HG02973 (cell line): ENCODE measurements around the gene ARID1A.
"Not testable (repeated sequence)": the region's sequence is repeated elsewhere in the genome, so short reads cannot be mapped to it uniquely, and the experiment has no call there.

Experiments
- ATAC-seq: cut with Tn5 transposase; IDR thresholded peaks from one replicate; pipeline ENCODE4 v1.9.1; 2021; ENCODE audit warnings: moderate library complexity; ENCODE audit not compliant: unreplicated experiment

Gene ARID1A

DNA sequence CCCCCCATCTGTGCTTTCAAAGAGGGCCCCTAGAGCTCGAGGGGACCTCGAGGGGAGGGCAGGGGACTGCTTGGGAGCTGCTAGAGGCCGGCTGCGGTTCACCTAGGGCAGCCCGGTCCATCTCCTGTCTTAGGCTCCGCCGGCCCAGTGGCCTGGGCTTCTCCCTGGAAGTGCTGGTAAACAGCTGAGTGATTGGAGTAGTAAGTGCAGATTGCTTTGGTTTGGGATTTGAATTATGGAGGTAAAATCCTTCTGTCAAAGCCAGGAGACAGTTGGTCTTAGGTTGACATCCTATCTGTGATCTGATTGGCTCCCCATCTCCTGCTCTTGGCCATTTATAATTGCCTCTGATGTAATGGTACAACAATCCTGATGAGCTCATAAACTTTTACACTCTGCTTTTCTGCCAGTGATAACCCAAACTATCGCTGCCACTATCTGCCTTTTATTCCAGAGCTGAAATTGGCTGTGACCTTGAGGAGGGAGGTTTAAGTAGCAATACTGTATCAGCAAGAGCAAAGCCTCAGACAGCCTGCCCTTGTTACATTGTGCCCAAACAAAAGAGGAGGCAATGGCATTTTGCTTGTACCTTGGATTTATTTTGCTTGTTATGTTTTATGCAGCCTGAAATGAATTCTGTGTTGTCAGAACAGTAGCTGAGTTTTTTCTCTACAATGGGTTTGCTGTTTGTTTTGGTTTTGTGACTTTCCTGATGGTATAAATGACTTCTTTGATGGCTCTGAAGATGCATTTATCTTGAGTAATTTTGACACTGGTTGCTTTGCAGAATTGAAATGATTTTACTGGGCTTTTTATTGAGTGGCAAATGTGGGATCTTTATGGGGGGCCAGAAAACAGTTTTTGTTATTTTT lies 2.4 kb downstream of the ARID1A start:
- ATAC-seq, result no peak

DNA sequence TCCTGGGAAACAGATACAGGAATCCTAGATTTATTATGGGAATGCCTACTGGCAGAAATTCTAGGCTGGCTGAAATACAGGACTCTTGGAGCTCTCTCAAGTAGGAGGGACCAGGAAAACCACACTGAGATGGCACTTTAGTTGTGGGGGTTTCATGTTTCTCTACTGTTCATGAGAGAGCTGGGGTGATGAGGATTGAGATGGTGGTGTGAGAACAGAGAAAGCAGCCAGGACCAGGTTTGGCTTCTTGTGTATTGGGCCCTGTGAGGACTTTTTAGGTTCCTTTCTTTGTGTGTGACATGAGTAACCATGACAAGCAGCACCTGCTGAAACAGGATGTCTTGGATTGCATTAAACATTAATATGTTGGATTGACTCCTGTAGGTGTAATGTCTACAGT lies 4.9 kb downstream of the ARID1A start:
- ATAC-seq, result no peak

DNA sequence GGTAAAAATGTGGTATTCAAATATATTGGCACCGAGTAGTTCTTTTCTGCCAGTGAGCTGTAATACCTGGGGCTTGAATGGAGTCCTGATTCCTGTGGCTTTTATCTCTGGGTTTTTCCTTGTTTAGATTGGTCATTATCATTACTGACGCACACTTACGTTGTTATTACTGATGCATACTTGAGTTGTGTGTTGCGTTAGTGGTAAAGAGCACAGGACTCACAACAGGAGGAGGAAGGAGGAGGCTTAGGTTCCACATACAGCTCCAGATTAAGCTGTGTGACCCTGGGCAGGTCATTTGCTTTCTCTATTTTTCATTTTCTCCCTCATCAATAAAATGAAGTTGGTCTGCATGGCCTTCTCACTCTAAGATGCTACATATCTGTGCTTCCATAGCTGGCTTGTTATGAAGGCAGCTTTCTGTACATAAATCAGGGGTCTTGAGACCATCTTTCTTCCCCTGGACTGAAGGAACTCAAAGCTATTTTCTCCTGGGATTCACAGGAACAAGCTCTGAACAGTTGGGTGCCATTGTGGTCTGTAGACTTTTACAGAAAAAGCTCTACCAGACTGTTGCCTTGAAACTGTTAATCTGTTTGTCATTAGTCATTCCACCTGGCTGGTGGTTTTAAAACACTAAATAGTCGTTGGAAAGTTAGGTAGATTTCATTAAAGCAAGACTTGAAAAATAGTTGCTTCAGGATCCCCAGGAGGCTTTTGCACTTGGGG lies 5.6 kb downstream of the ARID1A start:
- ATAC-seq, result no peak

DNA sequence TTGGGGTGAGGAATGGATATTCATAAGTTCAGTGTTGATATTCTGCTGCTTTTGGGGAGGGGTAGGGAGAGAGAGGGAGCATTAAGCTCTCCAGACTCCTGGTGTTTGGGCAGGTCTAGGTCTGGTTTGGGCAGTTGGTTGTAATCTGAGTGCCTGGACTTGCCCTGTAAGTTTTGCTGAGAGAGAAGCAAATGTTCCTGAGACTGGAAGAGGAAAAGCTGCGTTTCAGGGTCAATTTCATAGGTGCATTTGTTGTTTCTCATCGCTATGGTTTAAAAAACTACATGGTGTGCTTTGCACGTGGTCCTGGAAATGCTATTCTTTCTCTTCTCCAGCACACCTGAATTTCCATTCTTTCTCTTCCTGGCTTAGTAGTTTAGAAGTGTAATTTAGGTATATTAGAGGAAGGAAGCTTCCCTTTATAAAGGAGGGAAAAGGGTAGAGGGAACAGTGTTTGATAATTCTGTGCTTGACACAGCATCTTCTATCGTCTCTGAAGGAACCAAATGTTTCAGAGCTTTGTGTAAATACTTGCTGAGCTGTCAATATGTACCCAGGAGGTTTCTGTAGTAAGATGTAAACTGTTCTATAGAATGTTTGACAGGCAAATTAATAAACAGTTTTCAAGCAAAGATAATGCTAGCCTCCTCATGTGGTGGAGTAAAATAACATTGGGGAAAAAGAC lies 6.3 kb downstream of the ARID1A start:
- no peak for ATAC-seq

DNA sequence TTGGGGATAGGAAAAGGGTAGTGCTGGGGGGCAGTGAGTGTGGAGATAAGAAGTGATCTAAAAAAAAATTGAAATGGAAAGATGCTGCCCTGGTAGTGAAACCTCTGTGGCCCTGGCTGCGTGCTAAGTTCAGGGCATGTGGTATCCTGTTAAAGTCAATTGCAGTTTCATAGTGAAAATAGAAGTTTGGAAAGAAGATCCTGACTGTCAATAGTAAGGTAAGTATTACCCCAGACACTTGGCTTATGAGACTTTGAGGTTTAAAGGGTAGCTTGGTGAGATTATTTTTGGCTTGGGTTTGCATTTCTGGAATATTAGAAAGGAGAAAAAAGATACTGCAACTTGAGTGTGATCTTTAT lies 6.8 kb downstream of the ARID1A start:
- ATAC-seq, result no peak

DNA sequence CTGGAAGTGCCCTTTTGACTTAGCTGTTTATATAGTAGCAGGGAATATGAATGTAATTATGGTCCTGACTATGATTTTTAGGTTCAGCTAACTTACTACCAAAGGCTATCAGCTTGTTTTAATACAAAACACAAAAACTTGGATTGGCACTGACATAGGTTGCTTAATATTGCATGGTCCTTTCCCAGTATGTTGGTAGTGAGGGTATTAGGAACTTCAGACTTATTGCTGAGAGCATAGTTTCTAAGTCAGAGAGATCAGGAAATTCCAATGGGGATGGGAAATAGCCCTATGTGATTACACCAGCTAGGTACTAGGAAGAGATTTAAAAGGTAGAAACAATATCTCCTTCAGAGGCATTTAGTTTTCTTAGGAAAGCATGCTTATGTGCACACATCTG lies 7.7 kb downstream of the ARID1A start:
- no peak for ATAC-seq

DNA sequence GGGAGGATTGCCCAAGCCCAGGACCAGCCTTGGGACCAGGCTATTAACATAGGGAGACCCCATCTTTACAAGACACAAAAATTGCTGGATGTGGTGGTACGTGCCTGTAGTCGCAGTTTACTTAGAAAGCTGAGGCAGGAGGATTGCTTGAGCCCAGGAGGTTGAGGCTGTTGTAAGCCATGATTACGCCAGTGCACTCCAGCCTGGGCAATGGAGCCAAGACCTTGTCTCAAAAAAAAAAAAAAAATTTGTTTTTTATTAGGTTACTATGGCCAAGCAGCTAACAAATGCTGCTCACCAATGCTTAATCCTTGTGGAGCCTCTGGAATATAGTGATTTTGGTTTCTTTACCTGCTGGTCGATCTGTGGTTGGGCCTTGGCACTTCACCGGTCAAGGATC lies 8.8 kb downstream of the ARID1A start:
- ATAC-seq, result no peak

DNA sequence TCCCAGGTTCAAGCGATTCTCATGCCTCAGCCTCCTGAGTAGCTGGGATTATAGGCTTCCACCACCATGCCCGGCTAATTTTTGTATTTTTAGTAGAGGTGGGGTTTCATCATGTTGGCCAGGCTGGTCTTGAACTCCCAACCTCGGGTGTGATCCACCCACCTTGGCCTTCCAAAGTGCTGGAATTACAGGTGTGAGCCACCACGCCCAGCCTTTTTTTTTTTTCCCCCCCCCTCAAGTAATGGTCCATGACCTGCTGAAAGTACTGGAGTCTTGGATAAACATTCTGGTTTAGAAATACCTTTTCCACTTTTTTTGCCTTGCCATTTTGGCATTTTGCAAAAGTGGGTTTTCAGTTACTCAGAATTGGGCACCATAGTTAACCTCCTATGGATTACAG lies 9.4 kb downstream of the ARID1A start:
- ATAC-seq, result not testable (repeated sequence)

DNA sequence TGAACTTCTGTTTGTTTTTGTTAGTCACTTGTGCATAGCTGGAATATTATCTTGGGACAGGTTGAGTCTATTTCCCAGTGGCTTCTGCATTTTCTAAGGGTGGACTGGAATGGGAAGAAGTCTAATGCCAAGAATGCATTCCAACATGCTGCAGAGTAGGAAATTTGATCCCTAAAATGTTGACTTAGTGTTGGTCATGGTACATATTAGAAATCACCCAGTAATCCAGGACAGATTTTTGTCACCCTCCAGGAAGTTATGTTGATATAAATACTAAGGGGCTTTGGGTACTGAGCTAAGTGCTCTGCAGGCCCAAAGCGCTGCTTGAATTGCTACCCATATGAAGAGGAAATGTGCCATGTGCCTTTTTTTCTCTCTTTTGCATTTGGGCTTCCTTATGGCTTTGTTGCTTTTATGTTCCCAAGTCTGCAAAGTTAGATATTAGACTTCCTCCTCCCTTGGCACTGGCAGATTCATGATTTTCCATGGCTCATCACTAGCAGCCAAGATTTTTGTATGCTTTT lies 10.0 kb downstream of the ARID1A start:
- no peak for ATAC-seq

DNA sequence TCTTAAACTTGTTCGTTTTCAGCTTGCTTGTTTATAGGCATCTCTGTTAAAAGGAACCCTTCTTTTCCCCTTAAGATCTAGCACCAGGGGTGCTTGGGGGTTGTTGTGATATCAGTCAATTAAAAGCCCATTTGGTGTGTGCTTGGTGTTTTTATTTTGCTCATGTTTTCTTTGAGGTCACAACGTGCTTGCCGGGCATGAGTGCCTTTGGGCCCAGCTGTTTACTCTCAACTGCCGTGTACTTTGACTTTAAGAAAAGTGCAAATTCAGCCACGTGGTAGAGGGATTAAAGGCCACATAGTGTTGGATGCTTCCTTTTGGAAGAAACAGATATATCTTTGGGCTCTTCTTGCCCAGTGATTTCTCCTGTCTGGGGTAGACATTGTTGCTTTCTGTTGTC lies 10.5 kb downstream of the ARID1A start:
- no peak for ATAC-seq

DNA sequence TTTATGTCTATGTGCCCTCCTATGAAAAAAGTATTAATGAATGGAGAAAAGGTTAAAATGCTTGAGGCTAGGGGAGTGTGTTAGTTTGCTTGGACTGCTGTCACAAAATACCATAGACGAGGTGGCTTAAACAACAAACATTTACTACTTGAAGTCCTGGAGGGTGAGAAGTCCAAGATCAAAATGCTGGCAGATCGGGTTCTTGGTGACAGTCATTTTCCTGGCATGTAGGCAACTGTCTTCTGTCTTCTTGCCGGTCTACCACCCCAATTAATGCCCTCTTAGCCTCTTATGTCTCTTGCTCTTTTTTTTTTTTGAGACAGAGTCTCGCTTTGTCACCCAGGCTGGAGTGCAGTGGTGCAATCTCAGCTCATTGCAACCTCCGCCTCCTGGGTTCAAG lies 15.0 kb downstream of the ARID1A start:
- ATAC-seq, result no peak

DNA sequence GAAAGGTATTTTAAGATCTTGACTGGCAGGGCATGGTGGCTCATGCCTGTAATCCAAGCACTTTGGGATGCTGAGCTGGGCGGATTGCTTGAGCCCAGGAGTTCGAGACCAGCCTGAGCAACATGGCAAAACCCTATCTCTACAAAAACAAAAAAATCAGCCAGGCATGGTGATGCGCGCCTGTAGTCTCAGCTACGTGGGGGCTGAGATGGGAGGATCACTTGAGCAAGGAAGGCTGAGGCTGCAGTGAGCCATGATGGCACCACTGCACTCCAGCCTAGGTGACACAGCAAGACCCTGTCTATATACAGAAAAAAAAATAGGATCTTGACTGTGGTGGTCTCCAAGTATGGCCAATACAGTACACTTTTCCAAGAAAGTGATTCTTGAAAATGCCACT lies 16.0 kb downstream of the ARID1A start:
- no peak for ATAC-seq

DNA sequence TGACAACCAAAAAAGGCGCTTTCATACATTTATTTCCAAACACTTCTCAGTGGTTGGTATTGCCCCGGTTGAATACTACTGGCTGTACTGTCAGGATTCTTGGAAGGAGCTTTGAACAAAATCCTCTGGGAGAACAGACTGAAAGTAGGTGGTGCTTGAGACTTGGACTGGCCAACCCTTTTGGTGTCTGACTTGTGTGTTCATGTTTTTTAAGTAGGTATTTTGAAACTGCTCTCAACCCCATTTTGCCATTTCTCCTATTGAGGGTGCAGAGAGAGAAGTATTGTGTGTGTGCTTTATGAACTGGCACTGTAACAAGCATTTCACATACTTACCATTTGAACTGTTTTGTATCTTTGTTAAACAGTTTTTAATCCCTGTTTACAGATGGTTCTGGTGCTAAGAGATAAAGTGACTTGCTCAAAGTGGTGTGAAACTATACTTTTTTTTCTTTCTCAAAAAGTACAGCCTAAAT lies 21.2 kb downstream of the ARID1A start:
- no peak for ATAC-seq

DNA sequence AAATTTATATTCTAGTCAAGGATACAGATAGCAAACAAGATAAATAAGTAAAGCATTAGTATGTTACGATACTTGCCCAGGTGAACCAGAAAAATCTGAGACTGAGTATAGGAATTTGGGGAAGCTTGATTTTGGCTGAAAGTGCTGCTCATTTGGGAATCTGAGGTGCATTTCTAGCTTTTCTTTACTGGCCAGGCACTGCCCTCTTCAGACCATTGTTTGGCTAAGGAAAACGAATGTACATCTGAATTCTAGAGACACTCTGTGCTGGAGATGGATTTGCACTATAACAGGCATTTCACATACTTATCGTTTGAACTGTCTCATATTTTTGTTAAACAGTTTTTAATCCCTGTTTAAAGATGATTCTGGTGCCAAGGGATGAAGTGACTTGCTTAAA lies 23.4 kb downstream of the ARID1A start:
- no peak for ATAC-seq

DNA sequence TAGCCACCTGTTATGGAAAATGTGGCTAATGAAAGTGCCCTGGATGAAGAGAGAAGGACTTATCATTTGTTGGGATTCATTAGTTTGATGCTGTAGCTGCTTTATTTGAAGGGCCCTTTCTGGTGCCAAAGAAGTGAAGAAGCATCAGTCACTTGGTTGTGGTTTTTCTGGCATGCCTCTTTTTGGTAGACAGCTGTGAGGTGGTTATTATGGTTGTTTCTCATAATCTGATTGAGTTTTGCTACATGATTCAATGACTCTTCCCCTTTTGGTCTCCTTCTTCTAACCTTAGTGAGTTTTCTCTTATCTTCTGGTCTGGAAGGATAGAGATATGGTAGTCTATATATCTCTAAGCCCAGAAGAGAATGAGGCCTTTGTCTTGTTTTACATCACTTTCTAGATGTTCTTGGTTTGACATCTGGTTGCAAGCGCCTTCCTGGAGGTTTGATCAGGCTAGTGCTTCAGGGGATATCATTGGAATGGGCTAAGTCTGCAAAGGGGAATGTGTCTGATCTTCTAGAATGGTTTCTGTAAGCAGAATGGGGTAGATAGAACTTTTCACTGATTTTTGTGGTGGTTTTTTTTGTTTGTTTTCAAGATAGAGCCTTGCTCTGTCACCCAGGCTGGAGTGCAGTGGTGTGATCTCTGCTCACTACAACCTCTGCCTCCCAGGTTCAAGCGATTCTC lies 26.0 kb downstream of the ARID1A start:
- ATAC-seq, result no peak

DNA sequence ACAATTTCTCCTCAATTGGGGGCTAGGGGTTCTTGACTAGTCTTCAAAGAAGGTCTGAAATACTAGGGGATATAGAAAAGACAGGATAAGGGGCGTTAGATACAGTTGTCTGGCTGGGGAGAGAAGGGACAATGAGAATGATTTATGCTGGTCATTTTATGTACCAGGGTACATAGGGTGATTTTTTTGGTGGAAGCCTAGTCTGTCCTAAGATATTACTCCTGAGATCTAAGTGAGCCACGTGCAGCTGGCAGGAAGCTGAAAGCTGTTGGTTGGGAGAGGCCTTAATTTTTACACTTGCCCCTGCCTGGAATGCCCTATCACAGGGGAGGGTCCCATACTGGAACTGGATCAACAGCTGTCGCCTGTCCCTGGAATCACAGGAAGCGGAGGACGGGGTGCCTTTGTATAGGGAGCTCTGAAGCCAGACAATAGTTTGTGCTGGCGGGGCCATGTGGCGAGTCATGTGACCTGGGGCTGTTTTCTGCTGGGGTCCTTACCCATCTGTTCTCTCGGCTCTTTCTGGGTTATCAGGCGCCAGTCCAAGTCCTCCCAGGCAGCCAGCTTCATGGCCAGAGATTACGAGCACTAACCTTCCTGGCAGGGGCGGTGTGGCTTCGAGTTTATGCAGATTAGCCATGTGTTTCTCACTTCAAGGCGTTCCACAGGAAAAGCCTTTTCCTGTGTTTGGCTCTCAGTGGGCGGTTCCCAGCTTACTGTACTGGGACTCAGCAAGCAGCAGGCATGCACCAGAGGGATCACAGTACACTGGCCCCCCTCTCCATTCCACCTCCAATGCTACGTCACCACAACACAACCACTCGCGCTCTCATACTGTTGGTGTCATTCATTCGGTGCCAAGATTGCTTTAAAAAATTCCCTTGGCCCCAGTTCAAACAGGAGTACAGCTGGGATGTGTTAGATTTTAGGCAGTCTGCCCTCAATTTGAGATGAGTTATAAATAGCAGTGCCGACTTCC lies 27.5 kb downstream of the ARID1A start:
- ATAC-seq, result no peak

DNA sequence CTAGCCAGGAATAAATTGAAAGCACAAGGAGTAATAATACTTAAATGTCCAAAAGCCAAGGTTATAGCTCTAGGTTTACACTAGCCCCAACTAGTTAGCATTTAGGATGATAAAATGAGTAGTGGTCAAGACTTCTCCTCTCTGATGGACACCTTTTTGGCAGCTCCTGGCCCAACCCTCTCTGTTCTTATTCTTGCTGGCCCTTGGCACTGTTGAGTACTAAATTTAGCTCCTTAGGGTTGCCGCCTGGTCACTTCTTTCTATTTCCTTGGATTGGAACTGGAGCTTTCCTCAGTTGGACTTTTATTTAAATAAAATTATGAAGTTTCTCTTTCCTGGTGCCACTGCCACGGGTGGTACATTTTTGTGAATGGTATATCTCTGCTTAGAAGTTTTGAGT lies 28.3 kb downstream of the ARID1A start:
- ATAC-seq, result no peak

DNA sequence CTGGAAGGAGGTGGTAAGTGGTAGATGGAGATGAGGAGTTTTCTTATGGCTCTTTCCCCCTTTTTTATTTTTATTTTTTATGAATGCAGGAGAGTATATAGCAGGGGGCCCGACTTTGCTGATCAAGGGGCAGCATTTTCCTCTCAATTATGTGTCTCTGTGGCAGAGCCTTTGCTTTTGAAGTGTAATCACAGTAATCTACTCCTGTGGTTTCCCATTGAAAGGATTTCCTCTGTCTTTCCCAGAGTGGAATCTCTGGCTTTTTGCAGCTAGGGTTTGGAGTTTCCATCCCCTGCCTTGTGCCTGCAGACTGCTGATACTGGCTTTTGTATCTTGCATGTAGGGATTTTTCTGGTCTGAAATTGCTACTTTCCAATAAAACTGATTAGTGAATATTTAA lies 29.1 kb downstream of the ARID1A start:
- no peak for ATAC-seq

DNA sequence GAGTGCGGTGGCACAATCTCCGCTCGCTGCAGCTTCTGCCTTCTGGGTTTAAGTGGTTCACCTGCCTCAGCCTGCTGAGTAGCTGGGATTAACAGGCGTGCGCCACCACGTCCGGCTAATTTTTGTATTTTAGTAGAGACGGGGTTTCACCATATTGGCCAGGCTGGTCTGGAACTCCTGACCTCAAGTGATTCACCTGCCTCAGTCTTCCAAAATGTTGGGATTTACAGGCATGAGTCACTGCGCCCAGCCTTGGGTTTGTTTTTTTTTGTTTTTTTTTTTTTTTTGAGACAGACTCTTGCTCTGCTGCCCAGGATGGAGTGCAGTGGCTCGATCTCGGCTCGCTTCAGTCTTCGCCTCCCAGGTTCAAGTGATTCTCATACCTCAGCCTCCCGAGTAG lies 30.1 kb downstream of the ARID1A start:
- not testable (repeated sequence) for ATAC-seq

DNA sequence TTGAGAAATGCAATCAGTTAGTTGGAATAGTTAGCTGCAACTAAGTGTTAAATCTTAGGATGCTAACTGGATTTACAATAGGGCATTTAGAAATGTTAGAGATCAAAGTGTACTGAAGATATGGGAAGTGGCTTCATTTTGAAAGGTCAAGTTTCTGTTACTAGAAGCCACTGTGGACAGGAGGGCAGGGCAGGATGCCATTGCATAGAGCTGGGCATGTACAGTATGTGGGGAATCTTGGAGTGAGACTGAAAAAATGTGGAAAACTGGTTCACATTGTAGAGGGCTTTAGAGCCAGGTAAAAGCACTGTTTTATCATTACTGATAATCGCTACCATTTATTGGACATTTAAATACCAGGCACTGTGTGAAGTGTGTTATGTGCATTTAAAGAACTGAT lies 31.0 kb downstream of the ARID1A start:
- ATAC-seq, result no peak
